Measurements from ENCODE around the gene SYT12.

SYT12 gene

GRCh38 chr11:67031791-67032561, 9.0 kb downstream of the SYT12 start:
- DNase-seq = no peak

- no peak for DNase-seq
Observed at GRCh38 chr11:67032830-67033551, 10.1 kb downstream of the SYT12 start.

GRCh38 chr11:67033661-67034166, 10.8 kb downstream of the SYT12 start:
- DNase-seq = peak; percentile 50 to 51

- DNase-seq = no peak
Observed at GRCh38 chr11:67034350-67034749, 11.4 kb downstream of the SYT12 start.

- no peak for DNase-seq
Observed at GRCh38 chr11:67040147-67040546, 17.2 kb downstream of the SYT12 start.

GRCh38 chr11:67041602-67042001, 18.7 kb downstream of the SYT12 start:
- no peak for DNase-seq

GRCh38 chr11:67043572-67044349, 20.8 kb downstream of the SYT12 start:
- no peak for DNase-seq

GRCh38 chr11:67044496-67044895, 21.6 kb downstream of the SYT12 start:
- no peak for DNase-seq

- no peak for DNase-seq
Observed at GRCh38 chr11:67045314-67045713, 22.4 kb downstream of the SYT12 start.

GRCh38 chr11:67048515-67049130, 25.7 kb downstream of the SYT12 start:
- DNase-seq = no peak

GRCh38 chr11:67050139-67050538, 27.2 kb downstream of the SYT12 start:
- no peak for DNase-seq

GRCh38 chr11:67051180-67051893, 28.4 kb downstream of the SYT12 start:
- no peak for DNase-seq

- DNase-seq = no peak
Observed at GRCh38 chr11:67051945-67052488, 29.1 kb downstream of the SYT12 start.

GRCh38 chr11:67052891-67053290, 30.0 kb downstream of the SYT12 start:
- DNase-seq = no peak

- peak in 1 of 2 donors; percentile 7 for DNase-seq
Observed at GRCh38 chr11:67053896-67054329, 31.0 kb downstream of the SYT12 start.

- DNase-seq = no peak
Observed at GRCh38 chr11:67054346-67054835, 31.5 kb downstream of the SYT12 start.

GRCh38 chr11:67054836-67055523, 32.0 kb downstream of the SYT12 start:
- no peak for DNase-seq

GRCh38 chr11:67055812-67056211, 32.9 kb downstream of the SYT12 start:
- DNase-seq = no peak

GRCh38 chr11:67056267-67057204, 33.6 kb downstream of the SYT12 start, which contains the start of gene RHOD:
Gene RHOD (plus strand): TSS chr11:67056847. CDS start chr11:67056903, 56 bp downstream.
- no peak for DNase-seq

Data from hippocampal formation (tissue), 2 donors.